ENCODE measurements around the gene TMEM184C.

GRCh38 chr4:147625733-147626132 is 8.5 kb downstream of the TMEM184C start:
- TF ChIP-seq CTCF (conservative IDR thresholded peaks at IDR 0.05; ENCODE audit: low read length) (no peak), EZH2phosphoT487 (IDR thresholded peaks at IDR 0.05; ENCODE audit: borderline replicate concordance) (no peak)

All from Loucy (cell line).